HG03565 (cell line): ENCODE results near the gene CDKN2B-AS1.

ENCODE experiments used
- ATAC-seq: cut with Tn5 transposase; IDR thresholded peaks from one replicate; pipeline ENCODE4 v1.9.1; 2021; ENCODE audit warnings: mild to moderate bottlenecking, moderate library complexity; ENCODE audit not compliant: unreplicated experiment

CDKN2B-AS1 gene

DNA sequence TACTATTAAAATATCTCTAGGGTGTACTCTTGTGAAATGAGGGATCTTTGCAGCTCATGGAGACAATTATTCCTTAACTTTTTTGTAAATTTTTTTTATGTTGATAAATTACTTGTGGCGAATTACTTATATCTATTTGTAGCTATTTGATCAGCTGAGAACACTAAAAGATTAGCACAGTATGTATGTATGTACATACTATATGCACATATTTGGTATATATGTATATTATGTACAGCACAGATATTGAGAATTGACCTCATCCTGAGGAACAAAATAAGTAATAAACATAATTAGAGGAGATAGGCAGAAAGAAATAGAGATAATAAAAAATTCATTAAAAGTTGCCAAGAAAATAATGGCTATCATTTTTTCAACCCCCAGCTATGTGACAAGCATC, 12.2 kb upstream of the CDKN2B-AS1 start:
- no peak for ATAC-seq

DNA sequence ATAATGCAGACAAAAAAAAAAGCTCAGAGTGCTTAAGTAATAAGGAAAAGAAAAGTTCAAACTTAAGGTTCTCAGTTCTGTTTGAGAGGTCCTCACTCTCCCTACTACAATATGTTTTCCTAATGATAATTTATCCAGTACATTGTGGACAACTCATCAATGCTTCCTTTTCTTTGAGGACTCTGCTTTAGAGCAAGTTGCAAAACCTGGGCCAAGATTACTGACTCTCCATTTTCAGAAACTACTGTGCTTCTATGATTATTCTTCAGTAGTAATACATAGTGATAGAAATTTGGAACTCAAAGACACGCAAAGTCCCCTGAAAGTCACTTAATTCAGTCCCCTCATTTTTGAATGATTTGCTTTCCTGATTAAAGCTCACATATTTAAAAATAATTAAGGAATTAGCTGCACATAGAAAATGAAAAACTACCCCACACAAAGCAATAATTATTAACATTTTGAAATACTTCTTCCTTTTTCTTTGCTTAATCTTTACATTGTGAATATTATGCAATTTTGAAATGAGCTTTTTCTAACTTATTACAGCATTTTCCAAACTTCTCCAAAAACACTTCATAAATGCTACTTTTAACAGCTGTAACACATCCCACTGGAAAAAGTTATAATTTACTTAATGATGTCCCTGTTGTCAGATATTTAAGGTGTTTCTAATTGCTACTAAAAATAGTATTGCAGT, 11.6 kb upstream of the CDKN2B-AS1 start:
- no peak for ATAC-seq

DNA sequence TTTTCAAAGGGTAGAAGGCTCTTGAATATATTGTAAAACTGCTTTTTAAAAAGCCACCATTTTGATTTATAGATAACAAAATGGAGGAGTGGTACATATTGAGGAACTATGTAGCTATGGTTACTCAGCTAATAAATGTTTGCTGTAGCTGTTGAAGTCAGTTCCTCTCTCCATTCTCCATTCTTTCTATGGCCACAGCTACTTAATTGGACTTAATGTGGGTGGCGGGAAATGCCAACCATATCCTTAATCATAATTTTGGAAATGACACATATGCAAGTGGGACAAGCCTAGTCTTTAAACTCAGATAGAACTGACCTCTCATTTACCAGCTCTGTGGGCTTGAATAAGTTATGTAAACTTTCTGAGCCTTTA, 11.0 kb upstream of the CDKN2B-AS1 start:
- ATAC-seq, result no peak

DNA sequence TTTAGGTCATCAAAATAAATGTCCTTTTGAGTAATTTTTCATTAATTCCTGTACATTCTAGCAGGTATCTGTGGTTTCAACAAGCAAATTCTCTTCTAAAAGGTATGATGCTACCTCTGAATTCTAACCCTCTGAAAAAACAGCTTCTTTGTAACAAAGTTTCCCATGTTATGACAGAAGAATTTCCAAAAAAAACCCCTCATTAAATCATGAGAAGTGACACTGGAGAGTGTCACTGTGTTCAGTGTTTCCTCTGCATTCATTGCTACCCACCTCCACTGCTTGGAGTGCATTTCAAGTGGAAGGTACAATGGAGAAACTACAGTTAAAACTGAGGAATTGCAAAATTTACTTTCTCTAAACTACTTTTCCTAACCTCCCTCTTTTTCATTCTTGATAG, 10.5 kb upstream of the CDKN2B-AS1 start:
- no peak for ATAC-seq

DNA sequence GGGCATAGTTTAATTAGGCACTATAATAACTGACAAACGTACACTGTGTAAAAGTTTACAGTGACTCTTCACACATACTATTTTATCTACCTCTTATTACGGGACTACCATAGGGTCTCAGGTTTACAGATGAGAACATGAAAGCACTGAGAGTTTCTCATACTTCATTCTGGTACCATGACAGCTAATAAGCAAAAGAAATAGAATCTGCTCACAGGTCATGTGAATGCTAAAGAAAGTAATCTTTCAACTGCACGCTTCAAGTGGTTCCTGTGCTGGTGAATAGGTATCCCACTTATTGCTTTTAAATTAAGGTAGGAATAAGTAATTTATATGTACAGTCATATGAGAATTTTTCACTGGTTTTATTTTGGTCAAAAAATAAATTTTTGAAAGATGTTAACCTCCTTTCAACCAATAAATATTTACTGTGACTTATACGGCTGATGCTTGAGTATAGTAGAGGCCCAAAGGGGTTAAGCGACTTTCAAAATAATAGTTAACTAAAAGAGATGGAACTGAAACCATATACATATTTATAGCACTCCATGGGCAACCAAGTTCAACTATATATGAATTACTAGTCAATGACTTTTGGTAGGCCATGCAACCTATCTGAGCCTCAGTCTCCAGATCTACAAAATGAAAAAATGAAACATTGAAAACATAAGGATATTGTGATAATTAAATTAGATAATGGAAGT, 8.5 kb upstream of the CDKN2B-AS1 start:
- peak; percentile 32 for ATAC-seq

DNA sequence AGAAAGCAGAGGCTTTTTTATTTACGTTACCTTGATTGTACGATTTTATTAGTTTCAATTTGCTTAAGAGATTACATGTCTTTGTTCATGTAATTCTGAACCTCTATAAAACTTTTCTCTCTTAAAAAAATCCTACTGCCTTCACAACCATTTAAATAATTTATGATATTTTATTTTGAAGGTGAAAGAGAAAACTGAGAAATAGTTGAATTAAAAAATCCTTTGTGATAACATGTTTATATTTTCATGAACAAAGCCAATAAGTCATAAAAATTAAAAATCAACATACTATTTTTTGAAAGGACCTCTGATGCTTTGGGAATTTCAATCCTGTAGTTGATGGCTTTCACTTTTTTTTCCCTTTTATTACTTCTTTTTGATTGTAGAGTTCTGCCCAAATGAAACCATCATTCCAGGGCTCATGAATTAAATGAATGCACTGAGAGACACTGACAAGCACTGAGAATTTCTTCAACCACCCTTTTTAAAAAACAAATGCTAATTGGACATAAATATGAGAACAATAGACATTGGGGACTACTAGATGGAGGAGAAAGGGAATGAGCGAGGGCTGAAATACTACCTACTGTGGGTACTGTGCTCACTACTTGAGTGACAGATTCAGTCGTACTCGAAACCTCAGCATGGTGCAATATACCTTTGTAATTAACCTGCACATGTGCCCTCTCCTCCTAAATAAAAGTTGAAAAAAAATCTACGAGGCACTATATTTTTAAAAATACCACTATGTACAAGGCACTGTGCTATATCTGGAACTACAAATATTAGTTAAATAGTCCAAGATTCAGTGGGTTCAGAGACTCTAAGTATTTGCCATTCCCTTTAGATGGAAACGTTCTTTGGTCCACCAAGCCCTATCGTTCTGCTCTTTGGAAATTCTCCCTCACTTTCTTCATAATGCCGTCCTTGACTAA, 6.3 kb upstream of the CDKN2B-AS1 start:
- no peak for ATAC-seq

DNA sequence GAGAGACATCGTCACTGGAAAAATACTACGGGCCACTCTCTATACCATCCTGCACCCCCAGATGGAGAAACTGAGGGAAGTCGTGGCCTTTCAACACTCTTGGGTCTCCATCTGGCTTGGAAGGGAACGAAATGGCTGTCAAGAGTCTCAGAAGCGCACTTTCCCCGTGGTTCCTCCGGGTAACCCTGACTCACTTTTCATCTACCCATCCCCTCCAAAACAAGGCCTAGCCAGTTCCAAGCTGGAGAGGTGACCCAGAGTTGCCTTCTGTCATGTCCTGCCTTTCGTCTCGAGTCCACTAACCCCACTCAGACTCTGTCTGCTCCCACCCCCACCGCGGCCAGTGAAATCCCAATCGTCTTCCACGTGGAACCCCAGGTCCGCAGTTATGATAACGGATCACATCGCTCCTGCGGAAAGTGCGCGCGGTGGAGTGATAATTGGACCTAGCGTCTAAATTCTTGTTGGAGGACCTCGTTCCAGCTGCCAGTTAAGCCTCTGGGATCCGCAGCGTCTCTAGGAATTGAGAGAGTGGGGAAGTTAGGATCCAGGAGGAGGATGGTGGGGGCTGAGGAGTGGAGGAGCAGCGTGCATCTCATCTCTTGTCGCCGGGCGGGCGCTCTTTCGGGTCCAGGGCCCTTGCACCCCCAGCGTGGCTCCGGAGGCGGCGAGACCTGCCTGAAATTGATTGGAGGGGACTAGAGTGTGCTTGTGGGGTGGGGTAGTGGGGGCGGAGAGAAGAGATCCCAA, 5.0 kb upstream of the CDKN2B-AS1 start:
- no peak for ATAC-seq

DNA sequence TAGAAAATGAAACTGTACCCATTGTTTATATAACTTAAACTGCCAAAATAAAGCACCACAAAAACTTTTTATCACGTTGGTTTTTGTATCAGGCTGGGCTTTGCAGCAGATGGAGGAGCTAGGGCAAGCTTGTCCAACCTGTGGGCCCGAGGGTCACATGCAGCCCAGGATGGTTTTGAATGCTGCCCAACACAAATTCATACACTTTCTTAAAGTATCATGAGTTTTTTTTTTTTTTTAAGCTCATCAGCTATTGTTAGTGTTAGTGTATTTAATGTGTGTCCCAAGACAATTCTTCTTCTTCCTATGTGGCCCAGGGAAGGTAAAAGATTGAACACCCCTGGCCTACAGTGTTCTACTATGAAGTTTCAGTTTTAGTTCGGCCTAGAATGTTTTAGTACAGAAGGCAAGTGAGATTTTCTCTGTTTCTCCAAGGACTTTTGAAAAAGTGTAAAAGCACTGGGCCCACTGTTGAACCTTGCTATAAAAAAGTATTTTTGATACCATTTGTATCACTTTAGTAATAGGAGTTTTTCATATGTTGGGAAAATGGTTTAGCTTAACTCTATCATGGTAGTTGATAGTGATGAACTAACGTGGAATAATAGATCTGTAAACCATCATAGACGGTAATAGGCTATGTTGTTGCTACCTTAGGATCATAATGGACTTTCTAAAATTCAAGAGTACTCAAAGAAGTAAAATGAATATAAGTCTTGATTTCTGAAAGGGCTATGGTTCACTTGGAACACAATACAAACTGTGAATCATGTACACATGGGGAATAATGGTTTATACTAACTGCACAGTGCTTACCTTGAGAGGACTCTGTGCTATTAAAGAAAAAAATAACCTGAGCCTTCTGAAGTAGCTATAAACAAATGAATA, 3.3 kb upstream of the CDKN2B-AS1 start:
- no peak for ATAC-seq

DNA sequence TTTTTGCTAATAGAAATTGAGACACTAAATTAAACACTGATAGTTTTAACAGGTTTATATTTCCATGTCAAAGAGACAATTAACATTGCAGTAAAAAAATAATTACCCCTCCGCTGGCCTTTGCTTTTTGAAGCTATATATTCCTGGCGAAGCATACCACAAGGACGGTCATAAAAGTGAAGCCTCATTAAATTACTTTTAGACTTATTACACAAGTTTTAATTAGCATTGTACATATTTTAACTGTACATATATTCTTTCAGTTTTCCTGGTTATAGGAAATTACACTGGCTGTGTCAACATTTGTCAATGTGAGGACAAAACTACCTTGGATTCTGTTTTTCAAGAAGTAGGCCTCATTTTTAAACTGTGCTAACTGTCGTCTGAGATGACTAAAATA, 1.6 kb upstream of the CDKN2B-AS1 start:
- ATAC-seq, result no peak

DNA sequence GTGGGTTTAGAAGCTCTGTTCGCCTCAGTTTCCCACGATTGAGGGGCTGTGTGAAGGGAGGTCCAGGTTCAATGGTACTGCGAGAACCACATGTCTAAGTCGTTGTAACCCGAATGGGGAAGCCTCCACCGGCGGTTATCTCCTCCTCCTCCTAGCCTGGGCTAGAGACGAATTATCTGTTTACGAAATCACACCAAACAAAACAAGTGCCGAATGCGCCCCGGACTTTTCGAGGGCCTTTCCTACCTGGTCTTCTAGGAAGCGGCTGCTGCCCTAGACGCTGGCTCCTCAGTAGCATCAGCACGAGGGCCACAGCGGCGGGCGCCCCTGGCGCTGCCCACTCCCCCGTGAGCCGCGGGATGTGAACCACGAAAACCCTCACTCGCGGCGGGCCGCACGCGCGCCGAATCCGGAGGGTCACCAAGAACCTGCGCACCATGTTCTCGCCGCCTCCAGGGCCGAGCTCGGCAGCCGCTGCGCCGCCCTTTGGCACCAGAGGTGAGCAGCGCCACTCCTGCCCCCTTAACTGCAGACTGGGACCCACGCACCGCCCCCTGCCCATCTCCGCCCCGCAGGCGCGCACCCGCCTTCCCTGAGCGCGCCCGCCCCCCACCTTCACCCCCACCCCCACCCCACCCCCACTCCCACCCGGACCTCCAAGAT, 567 bp upstream of the CDKN2B-AS1 start, which contains the start of gene CDKN2A:
TSS of gene CDKN2A (minus strand) at position 500 of the 663 bp plus-strand sequence.
- ATAC-seq, result peak; percentile 32

DNA sequence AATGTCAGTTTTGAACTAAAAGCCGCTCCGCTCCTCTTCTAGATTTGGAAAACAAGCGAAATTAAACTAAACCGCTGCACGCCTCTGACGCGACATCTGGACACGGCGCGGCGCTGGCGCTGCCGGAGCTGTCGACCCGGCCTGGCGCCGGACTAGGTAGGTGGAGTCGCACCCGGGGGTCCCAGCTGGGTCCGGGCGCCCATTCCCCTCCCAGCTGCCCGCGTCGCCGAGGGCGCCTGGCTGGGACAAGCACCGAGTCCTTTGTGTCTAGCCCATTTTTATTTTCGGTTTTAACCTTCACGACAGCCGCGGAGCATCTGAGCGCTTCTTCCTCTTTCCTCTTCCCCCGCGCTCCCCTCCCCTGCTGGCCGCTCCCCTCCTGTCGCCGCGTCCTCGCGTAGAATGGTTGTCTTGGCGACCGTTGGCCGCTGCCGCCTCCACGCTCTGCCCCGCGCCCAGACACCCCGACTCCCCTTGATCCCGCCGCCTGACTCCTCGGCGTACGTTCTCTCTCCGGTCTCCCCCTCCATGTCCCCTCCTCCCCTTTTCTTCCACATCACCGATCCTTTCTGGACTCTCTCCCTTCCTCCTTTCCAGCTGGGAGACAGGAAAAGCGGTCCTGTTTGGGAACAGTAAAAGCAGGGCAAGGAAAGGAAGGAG, 545 bp downstream of the CDKN2B-AS1 start:
- ATAC-seq, result peak; percentile 78

DNA sequence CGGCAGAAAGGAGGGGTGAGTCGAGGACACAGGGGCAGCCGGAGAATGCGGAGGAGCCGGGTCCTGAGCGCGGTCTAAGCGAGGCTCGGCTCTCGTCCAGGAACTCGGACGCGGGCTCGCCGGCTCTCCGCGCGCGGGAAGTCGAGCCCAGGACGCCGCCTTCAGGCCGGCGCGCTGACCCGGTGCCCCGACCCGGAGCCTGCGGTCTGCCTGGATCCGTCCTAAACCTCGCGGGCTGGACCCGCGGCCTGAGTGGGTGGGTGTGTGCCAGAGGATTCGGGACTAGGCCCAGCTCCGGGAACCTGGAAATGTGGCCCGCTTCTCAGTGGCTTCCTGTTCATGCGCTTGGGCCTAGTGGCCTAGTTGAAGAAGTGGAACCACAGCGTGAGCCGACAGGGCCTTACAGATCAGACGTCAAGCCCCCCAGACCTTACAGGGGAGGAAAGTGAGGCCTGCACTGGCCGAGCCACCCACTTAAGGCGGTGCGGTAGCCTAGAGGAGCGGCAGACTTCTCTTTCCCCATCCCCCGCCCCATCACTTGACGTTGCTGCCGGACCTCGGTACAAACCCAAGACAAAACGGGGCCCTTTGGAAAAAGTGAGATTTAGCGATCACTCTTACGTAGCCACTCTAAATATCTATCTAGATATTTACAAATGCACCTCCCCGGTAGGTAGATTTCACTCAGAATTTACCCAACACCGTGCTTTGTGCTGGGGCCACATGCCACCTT, 1.2 kb downstream of the CDKN2B-AS1 start:
- no peak for ATAC-seq

DNA sequence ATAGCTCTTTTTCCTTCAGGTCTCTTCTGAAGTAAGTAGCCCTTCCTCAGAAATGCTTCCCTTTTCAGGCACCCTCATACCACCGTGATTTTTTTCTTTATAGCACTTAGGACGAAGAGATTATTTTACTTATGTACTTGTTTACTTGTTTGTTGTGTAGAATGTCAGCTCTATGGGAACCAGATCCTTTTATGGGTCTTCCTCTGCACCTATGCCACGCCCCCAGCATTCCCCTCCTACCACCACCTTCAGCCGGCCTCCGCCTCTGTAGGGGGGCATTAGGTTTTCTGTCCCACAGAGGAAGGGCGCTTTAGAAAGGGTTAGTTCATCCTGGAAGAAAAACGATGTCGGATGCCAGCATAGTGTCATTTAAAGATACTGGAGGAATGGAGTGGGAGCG, 1.8 kb downstream of the CDKN2B-AS1 start:
- ATAC-seq, result no peak

DNA sequence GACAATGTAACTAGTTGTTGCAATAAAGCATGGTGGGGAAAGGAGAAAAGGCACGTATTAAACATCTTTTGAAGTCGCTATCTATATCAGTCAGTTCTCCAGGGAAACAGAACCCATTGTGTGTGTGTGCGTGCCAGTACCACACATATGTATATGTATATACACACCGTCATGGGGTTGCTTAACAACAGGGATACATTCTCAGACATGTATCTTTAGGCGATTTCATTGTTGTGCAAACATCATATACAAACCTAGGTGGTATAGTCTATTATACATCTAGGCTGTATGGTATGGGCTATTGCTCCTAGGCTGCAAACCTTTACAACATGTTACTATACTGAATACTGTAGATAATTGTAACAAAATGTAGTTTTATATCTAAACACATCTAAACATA, 2.3 kb downstream of the CDKN2B-AS1 start:
- ATAC-seq, result no peak

DNA sequence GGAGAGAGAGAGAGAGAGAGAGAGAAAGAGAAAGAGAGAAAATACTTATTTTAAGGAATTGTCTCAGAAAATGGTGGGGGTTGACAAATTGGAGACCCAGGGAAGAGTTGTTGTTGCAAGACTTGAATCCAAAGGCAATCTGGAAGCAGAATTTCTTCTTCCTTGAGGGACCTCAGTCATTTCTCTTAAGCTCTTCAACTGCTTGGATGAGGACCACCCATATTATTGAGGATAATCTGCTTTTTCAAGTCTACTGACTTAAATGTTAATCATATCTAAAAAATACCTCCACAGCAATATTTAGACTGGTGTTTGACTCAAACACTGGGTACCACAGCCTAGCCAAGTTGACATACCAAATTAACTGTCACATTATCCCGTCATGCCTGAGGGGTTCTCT, 2.9 kb downstream of the CDKN2B-AS1 start:
- ATAC-seq, result no peak

DNA sequence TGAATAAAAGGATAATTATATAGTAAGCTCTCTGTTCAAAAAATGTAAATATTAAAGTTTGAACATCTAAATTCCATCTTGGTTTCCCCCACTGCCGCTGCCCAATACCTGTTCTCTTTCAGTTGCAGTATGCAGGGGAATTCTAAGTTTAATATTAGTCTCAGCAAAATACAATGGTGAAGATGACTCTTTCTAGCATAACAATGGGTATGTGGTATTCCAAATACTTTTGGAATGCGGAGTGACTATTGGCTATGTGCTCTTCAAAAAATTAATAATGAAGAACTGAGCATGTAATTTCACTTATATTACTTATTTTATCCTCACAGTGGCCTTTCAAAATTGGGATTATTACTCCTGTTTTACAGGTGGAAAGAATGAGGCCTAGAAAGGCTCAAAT, 3.4 kb downstream of the CDKN2B-AS1 start:
- no peak for ATAC-seq

DNA sequence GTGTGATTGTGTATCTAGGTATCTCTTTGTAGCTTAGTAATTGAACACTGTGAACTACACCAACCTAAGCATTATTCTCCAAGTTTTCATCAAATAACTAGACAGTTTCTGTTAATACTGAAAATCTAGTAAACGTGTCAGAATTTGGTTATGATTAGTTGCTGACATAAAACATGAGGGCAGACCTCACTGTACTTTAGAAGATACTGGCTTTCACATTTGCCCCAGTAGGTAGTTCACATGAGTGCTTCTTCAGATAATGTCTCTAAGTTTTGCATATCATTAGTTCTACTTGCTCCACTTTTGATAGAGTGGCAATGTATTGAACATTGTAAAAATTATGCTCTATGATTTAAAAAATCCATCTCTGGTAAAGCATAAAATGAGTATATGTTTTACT, 7.4 kb downstream of the CDKN2B-AS1 start:
- ATAC-seq, result no peak

DNA sequence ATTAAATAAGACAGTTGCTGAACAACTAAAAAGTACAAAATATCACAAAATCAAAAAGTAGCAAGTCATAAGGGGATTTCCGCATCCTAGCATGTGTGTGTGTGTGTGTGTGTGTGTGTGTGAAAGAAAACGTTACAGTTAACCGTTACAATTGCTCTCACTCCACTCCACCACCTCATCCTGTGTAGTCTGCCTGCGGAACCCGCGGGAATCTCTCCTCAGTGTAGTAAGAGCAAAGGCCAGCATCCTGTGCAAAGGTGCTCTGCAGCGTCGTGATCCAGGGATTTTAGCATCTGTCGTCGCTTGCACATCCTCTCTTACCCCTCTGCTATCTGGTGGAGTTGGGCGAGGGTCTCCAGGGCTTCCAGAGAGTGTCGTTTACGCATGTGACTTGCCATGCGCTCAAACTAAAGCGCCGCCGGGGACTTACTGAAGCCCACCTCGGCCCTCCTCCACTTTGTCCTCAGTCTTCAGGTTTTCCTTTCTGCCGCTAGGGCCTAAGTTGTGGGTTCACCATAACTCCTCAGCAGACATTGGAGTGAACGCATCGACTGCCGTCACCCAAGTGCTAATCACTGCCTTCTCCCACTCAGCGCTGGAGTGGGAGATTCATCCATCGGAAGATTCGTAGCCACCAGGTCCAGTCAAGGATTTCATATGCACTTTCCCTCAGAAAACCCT, 10.6 kb downstream of the CDKN2B-AS1 start:
- ATAC-seq, result no peak
